Endothelial cell of umbilical vein (primary cell): ENCODE results near the gene HSD17B11. TPM values are rescaled to one million over a fixed set of nuclear protein-coding genes. Genes with fewer than 3 reads are reported as not detected.

Experiments
- BruUV-seq: library from RNA; stranded (reverse); fragments of 400-500 nt; replicated peaks from 2 replicates; lab custom pipeline; 2021; lab: Mats Ljungman, UMichigan
- CTCF ChIA-PET: fragments of 300-600, 350-600 bp; sonication (Branson Sonifier 250); formaldehyde crosslinking; loops from one replicate; lab custom pipeline; 2021; ENCODE audit warnings: antibody characterized with exemption, inconsistent platforms; lab: Charles Lee
- POLR2A ChIA-PET: fragments of 300-600, 350-600 bp; sonication (Branson Sonifier 250); formaldehyde crosslinking; loops from one replicate; lab custom pipeline; 2021; ENCODE audit warnings: antibody characterized with exemption, inconsistent platforms; lab: Charles Lee
- DNase-seq: peaks from one replicate; pipeline ENCODE4 v3.0.0-alpha.2; 2011; ENCODE audit warnings: low read depth, low spot score
- FAIRE-seq: peaks from 2 replicates; lab custom pipeline; 2011; peaks lifted over from hg19 to GRCh38; lab: Jason Lieb, UNC
- H2AFZ ChIP-seq: 2 replicates; pipeline ENCODE4 v1.6.0; 2012; ENCODE audit warnings: low read depth, low read length, control low read depth, inconsistent platforms
- H3K27ac ChIP-seq: 2 replicates; pipeline ENCODE4 v1.5.1; 2011; ENCODE audit warnings: low read depth, mild to moderate bottlenecking, control low read depth, low read length, moderate library complexity; ENCODE audit not compliant: insufficient read depth
- H3K27me3 ChIP-seq, 2 experiments: 2 replicates each; pipeline versions ENCODE4 v1.6.0 to v1.6.1; 2011; ENCODE audit warnings: low read length in 2 of 2, mixed read lengths in 1 of 2; ENCODE audit not compliant: control insufficient read depth in 2 of 2, insufficient read depth in 2 of 2
- H3K36me3 ChIP-seq, 2 experiments: 2 replicates in 1 of 2; 3 replicates in 1 of 2; pipeline ENCODE4 v1.5.1; 2011; ENCODE audit warnings: low read length in 2 of 2, mild to moderate bottlenecking in 1 of 2, moderate library complexity in 1 of 2; ENCODE audit not compliant: control insufficient read depth in 2 of 2, insufficient read depth in 2 of 2; ENCODE audit errors: extremely low read depth in 1 of 2
- H3K4me1 ChIP-seq: 3 replicates; pipeline ENCODE4 v1.5.1; 2011; ENCODE audit warnings: mild to moderate bottlenecking, low read length; ENCODE audit not compliant: control insufficient read depth, insufficient read depth; ENCODE audit errors: extremely low read depth
- H3K4me2 ChIP-seq: 2 replicates; pipeline ENCODE4 v1.6.1; 2011; ENCODE audit warnings: low read length, control low read depth, mixed read lengths; ENCODE audit not compliant: insufficient read depth
- H3K4me3 ChIP-seq, 3 experiments: fragments of 200-600 bp in 1 of 3; sonication (generic), shearing (Covaris generic) in 1 of 3; replicated peaks in 1 of 3; 2 replicates each; pipeline ENCODE4 v1.5.1; 2011 to 2016; ENCODE audit warnings: control low read depth in 3 of 3, low read length in 3 of 3, mild to moderate bottlenecking in 2 of 3, inconsistent platforms in 1 of 3, low read depth in 1 of 3, moderate library complexity in 1 of 3; ENCODE audit not compliant: insufficient read depth in 1 of 3
- H3K79me2 ChIP-seq: 2 replicates; pipeline ENCODE4 v1.6.0; 2012; ENCODE audit warnings: low read length, inconsistent platforms; ENCODE audit not compliant: control insufficient read depth, insufficient read depth
- H3K9ac ChIP-seq: replicated peaks from 2 replicates; pipeline ENCODE3; 2011; ENCODE audit warnings: low read length, control low read depth; ENCODE audit not compliant: insufficient read depth; ENCODE audit errors: extremely low read depth
- H3K9me1 ChIP-seq: replicated peaks from 3 replicates; pipeline ENCODE4 v1.6.0; 2011; ENCODE audit warnings: mild to moderate bottlenecking, low read length; ENCODE audit not compliant: control insufficient read depth, insufficient read depth; ENCODE audit errors: extremely low read depth
- H3K9me3 ChIP-seq: replicated peaks from 2 replicates; pipeline ENCODE4 v1.5.1; 2012; ENCODE audit warnings: low read length, inconsistent platforms; ENCODE audit not compliant: control insufficient read depth, insufficient read depth
- H4K20me1 ChIP-seq: replicated peaks from 2 replicates; pipeline ENCODE3; 2011; ENCODE audit warnings: mild to moderate bottlenecking, low read length; ENCODE audit not compliant: control insufficient read depth, insufficient read depth; ENCODE audit errors: extremely low read depth
- FOS ChIP-seq: IDR thresholded peaks from 2 replicates; pipeline ENCODE4 v1.6.1; 2011; ENCODE audit warnings: mild to moderate bottlenecking, low read length, moderate library complexity, borderline replicate concordance; ENCODE audit not compliant: insufficient read depth
- GATA2 ChIP-seq: IDR thresholded peaks from 2 replicates; pipeline ENCODE4 v1.7.0; 2011; ENCODE audit warnings: low read depth, mild to moderate bottlenecking, moderate library complexity, mixed read lengths, low read length; ENCODE audit not compliant: insufficient read length, insufficient read depth
- JUN ChIP-seq: IDR thresholded peaks from 2 replicates; pipeline ENCODE4 v1.6.1; 2011; ENCODE audit warnings: borderline replicate concordance, low read depth; ENCODE audit not compliant: insufficient read length, insufficient read depth
- MYC ChIP-seq: IDR thresholded peaks from one replicate; pipeline ENCODE4 v1.6.1; 2011; ENCODE audit warnings: mild to moderate bottlenecking, low read depth, low read length
- POLR2A ChIP-seq: IDR thresholded peaks from 2 replicates; pipeline ENCODE4 v1.6.1; 2012; ENCODE audit warnings: low read depth, mild to moderate bottlenecking, control low read depth, low read length
- POLR2AphosphoS5 ChIP-seq: IDR thresholded peaks from 2 replicates; pipeline ENCODE4 v1.6.1; 2012; ENCODE audit warnings: low read depth, mild to moderate bottlenecking, control low read depth, low read length, moderate library complexity; ENCODE audit not compliant: insufficient read depth
- dilution Hi-C: fragments of 300-500 bp; cut with MboI; formaldehyde crosslinking; loops from one replicate; pipeline ENCODE4 v1.15.0; 2019; ENCODE audit warnings: low sequenced_read_pairs; ENCODE audit not compliant: extremely low pct_ligation_motif_present
- intact Hi-C: fragments of 100-400 bp; cut with micrococcal nuclease; formaldehyde crosslinking; loops from one replicate; pipeline ENCODE4 v1.10.0; 2022
- polyA plus RNA-seq, 4 experiments: library from polyadenylated mRNA; depleted of rRNA in 3 of 4; stranded (reverse) in 3 of 4; unstranded in 1 of 4; fragments of >200 nt; gene quantifications; 2 replicates each; pipeline versions ENCODE4 v1.2.1 to v1.2.3, GENCODE V29; 2011 to 2012; ENCODE audit warnings: missing spikeins in 1 of 4
- total RNA-seq: library from RNA; stranded (reverse); gene quantifications from 2 replicates; pipeline ENCODE4 v1.2.3, GENCODE V29; 2021
- TF ChIP-seq, protein P1 (sequence below): IDR thresholded peaks from 2 replicates; pipeline ENCODE4 v1.6.1; 2011; ENCODE audit not compliant: insufficient read depth, insufficient read length
- TF ChIP-seq, protein P2 (sequence below), 2 donors: IDR thresholded peaks; 1 replicate in 1 of 2; 2 replicates in 1 of 2; pipeline ENCODE4 v1.5.1; 2011; ENCODE audit warnings: low read length in 2 of 2, mild to moderate bottlenecking in 2 of 2, moderate library complexity in 2 of 2, control low read depth in 1 of 2, inconsistent platforms in 1 of 2, low read depth in 1 of 2; ENCODE audit not compliant: insufficient read depth in 1 of 2; ENCODE audit errors: extremely low read depth in 1 of 2

The HSD17B11 gene
- total and polyA plus RNA-seq, 2 donors (not counting 3 experiments of a cell fraction or from before 2014, with no cell fraction given) = 10.7 to 21.1 TPM

GRCh38 chr4:87321888-87322287 is 69.1 kb downstream of the HSD17B11 start:
- intact Hi-C loops = no loop called here
- no peaks in the 10 kb centered on the region for H3K9me3 ChIP-seq
- no peak overlapping the region for H2AFZ ChIP-seq
- CTCF ChIA-PET = no interaction called here
- H4K20me1 ChIP-seq = no peaks in the 10 kb centered on the region
- BruUV-seq = no TSS peak
- no peak overlapping the region for H3K4me2 ChIP-seq
- H3K36me3 ChIP-seq = no peaks in the 10 kb centered on the region
- dilution Hi-C loops = no loop called here
- H3K9ac ChIP-seq = no peak overlapping the region
- POLR2A ChIA-PET = no interaction called here
- no peak for FAIRE-seq
- H3K27me3 ChIP-seq = no peaks in the 10 kb centered on the region
- no peak for DNase-seq
- H3K79me2 ChIP-seq = no peaks in the 10 kb centered on the region
- no peaks in the 10 kb centered on the region for H3K4me1 ChIP-seq
- H3K9me1 ChIP-seq = no peaks in the 10 kb centered on the region
- TF ChIP-seq GATA2 (no peak), JUN (no peak), POLR2A (no peak), FOS (no peak), MYC (no peak), POLR2AphosphoS5 (no peak)
- TF ChIP-seq, protein P1, sequence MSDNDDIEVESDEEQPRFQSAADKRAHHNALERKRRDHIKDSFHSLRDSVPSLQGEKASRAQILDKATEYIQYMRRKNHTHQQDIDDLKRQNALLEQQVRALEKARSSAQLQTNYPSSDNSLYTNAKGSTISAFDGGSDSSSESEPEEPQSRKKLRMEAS = no peak
- TF ChIP-seq, protein P2, sequence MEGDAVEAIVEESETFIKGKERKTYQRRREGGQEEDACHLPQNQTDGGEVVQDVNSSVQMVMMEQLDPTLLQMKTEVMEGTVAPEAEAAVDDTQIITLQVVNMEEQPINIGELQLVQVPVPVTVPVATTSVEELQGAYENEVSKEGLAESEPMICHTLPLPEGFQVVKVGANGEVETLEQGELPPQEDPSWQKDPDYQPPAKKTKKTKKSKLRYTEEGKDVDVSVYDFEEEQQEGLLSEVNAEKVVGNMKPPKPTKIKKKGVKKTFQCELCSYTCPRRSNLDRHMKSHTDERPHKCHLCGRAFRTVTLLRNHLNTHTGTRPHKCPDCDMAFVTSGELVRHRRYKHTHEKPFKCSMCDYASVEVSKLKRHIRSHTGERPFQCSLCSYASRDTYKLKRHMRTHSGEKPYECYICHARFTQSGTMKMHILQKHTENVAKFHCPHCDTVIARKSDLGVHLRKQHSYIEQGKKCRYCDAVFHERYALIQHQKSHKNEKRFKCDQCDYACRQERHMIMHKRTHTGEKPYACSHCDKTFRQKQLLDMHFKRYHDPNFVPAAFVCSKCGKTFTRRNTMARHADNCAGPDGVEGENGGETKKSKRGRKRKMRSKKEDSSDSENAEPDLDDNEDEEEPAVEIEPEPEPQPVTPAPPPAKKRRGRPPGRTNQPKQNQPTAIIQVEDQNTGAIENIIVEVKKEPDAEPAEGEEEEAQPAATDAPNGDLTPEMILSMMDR (IDR thresholded peaks at IDR 0.05; ENCODE audit: extremely low read depth in 1 of 2, insufficient read depth in 1 of 2, low read depth in 1 of 2, low read length in 2 of 2) = no peak
- no peak overlapping the region for H3K4me3 ChIP-seq
- H3K27ac ChIP-seq = no peak overlapping the region
